GM12801 (cell line): ENCODE data around the gene YBX2.

Experiments used
- TF ChIP-seq, protein P1 (sequence below): IDR thresholded peaks from one replicate; pipeline ENCODE4 v1.5.1; 2011; ENCODE audit warnings: control low read depth; ENCODE audit not compliant: insufficient read length; ENCODE audit errors: extremely low read depth

Gene YBX2

GRCh38 chr17:7296189-7296861 lies 1.9 kb upstream of the YBX2 start:
- TF ChIP-seq, protein P1, sequence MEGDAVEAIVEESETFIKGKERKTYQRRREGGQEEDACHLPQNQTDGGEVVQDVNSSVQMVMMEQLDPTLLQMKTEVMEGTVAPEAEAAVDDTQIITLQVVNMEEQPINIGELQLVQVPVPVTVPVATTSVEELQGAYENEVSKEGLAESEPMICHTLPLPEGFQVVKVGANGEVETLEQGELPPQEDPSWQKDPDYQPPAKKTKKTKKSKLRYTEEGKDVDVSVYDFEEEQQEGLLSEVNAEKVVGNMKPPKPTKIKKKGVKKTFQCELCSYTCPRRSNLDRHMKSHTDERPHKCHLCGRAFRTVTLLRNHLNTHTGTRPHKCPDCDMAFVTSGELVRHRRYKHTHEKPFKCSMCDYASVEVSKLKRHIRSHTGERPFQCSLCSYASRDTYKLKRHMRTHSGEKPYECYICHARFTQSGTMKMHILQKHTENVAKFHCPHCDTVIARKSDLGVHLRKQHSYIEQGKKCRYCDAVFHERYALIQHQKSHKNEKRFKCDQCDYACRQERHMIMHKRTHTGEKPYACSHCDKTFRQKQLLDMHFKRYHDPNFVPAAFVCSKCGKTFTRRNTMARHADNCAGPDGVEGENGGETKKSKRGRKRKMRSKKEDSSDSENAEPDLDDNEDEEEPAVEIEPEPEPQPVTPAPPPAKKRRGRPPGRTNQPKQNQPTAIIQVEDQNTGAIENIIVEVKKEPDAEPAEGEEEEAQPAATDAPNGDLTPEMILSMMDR = no peak

DNA sequence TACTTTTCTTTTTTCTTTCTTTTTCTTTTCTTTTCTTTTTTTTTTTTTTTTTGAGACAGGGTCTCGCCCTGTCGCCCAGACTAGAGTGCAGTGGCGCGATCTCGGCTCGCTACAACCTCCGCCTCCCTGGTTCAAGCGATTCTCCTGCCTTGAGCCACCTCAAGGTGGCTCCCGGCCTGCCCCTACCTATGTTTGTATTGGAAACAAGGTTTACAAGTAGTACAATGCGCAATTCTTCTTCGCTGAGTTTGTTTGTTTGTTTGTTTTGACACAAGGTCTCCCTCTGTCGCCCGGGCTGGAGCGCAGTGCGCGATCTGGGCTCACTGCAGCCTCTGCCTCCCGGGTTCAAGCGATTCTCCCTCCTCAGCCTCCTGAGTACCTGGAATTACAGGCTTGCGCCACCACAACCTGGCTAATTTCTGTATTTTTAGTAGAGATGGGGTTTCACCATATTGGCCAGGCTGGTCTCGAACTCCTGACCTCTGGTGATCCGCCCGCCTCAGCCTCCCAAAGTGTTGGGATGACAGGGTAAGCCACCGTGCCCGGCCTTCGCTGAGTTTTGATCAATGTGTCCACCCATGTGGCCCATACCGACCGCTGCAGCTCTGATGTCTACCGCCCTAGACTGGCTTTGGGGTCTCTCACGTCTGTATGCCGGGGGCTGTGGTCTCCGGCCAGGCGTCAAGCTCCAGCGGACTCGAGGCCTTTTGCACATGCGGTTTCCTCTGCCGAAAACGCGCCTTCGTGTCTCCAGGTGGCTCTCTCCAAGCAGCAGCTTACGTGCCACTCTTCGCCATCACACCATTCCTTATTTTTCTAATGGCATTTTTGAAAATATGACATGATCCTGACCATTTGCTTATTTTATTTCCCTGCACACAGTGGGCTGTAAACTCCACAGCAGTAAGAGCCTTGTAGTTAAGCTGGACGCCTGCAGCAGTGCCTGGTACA lies 1.1 kb upstream of the YBX2 start:
- TF ChIP-seq, protein P1 = no peak

- TF ChIP-seq, protein P1 = no peak
Observed at GRCh38 chr17:7293816-7294613, 424 bp downstream of the YBX2 start.

DNA sequence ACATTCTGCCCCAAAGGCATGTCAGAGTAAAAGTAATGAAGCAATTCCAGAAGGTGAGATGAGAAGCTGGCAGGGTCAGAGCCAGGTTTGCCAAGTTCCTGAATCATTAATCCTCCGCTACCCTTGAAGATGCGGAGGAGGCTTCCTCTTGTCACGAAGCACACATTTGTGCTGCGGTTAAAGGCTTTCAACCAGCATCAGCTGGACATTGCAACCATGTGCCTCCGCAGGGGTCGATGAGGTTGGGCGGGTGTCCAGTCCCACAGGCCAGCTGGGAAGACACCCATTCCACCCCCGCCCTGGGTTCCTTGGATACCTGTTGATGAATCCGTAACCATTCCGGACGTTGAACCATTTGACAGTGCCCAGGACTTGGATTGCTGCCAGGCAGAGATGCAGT lies 1.3 kb downstream of the YBX2 start:
- TF ChIP-seq, protein P1 = no peak

DNA sequence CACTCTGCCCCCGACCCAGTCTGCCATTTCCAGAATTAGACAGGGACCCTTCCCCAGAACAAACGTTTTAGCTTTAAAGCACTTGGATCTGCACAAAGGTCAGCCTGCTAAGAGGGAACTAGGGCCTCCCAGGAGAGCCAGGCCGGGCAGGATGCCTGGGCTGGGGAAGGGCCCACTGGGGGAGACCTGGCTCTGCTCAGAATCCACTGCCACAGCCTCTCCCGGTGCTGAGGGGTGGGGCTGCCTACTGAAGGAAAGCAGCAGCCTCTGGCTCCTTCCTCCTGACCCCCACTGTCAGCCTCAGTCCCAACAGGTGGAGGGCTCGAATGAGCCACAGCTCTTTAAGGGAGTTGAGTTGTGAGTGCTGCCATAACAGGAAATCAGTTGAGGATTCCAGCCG lies 1.7 kb downstream of the YBX2 start:
- TF ChIP-seq, protein P1 = no peak

DNA sequence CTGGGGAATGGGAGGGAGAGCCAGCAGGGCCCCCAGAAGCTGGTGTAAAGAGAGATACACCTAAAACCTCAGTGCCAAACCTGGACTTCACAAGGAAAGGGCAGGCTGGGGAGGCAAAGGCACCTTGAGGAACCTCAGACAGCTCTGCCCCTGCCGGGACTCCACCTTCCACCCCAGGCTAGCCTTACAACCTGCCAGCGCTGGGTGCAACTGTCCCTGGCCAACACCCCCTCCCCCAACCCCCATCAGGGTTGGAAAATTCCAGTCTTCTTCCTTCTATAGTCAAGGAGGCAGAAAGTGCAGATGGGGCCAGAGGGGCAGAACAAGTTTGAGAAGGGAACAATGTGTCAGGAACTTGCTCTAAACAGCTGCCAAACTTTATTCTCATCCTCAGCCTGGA lies 2.2 kb downstream of the YBX2 start:
- TF ChIP-seq, protein P1 = no peak

DNA sequence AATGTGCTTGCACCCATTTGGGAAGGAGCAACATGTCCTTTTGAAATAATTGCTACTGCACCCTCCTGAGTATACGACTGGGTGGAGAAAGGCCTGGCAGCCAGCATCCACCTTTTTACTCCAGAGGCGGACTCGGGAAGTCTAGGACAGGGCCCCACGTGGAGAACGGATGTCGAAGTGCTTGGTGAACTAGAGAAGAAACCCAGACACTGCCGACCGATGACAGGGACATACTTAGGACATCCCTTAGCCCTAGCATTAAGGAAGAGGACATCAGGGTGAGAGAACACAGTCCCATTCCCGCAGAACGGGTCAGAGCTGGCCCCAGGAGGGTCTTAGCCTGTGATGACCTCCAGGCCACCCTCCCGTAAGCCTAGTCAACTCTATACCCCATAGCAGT lies 3.8 kb downstream of the YBX2 start:
- TF ChIP-seq, protein P1 = no peak
